Left colon (tissue), 2 donors: ENCODE data around the gene DHRS2. TPM values are rescaled to one million over a fixed set of nuclear protein-coding genes. Genes with fewer than 3 reads are reported as not detected.

Experiments
- ATAC-seq: fragments of 200-7000 bp; cut with Tn5 transposase; one replicate; pipeline ENCODE4 v1.9.1; 2020; ENCODE audit warnings: mild to moderate bottlenecking, moderate library complexity
- DNase-seq, 2 donors: peaks; one replicate each; pipeline ENCODE4 v3.0.0-alpha.2; 2020
- intact Hi-C, 2 donors: fragments of 100-400 bp; cut with DNase I in 1 of 2; cut with micrococcal nuclease in 1 of 2; formaldehyde crosslinking; loops; one replicate each; pipeline versions ENCODE4 v1.11.2 to v1.14.0; 2022; cut with DNase I, micrococcal nuclease
- total RNA-seq, 2 donors: library from RNA; stranded (reverse); fragmentation: NEBNext Ultra II Directional; extraction: Animal tissue kit (Norgen Biotek cat#: 25700); gene quantifications; one replicate each; pipeline ENCODE4 v1.2.1, GENCODE V29; 2021
- donor health status: DM: no; HTN: no; CAD: no.
- donor health status: DM: yes; HTN: yes; CAD: no.

Gene DHRS2
- total RNA-seq, 2 donors from 2014 or later: 0.22 to 0.34 TPM

DNA sequence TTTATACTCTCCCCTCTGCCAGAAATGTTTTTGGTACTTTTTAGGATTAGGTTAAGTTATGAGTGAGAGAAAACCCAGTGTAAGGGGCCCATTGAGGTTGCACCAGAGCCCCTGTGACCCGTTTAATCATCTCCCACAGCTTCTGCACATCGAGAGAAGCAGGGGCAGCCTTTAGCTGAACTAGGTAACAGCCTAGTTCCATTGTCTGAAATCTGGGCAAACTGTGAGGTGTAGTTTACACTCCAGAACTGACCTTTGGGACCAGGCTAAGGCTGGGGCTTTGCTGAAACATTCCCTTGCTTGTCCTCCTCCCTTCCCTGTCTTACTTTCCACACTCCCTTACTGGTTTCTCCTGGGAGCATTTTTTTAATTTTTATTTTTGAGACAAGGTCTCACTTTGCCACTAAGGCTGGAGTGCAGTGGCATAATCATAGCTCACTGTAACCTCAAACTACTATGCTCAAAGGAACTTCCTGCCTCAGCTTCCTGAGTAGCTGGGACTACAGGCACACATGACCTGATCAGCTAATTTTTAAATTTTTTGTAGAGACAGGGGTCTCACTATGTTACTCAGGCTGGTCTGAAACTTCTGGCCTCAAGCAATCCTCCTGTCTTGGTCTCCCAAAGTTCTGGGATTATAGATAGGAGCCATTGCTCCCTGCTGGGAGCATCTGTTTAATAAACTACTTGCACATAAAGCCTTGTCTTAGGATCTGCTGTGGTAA, 25.9 kb upstream of the DHRS2 start:
- intact Hi-C loops: no loop called here
- peak; percentile 53 for ATAC-seq
- DNase-seq: no peak

- ATAC-seq: no peak
Observed at GRCh38 chr14:23610815-23611289, 25.3 kb upstream of the DHRS2 start.

DNA sequence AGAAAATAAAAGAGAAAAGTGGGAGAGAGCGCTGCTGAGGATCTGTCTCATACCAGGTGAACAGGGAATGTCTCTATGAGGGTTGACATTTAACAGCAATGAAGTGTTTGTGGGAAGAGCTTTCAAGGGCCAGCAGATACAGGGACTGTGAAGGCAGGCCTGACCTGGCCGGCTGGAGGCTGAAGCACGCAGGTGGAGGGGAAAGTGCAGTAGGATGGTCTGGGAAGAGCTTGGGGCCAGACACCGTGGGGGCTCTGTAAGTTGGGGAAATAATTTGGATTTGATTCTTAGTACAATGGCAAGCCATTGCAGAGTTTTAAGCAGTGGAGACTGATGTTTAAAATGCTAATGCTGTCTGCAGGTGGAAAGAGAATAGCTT, 23.8 kb upstream of the DHRS2 start:
- no peak for ATAC-seq
- intact Hi-C loops: no loop called here
- no peak for DNase-seq

More at GRCh38 chr14:23610815-23611289, 25.3 kb upstream of the DHRS2 start:
- intact Hi-C loops: no loop called here
- DNase-seq: no peak

DNA sequence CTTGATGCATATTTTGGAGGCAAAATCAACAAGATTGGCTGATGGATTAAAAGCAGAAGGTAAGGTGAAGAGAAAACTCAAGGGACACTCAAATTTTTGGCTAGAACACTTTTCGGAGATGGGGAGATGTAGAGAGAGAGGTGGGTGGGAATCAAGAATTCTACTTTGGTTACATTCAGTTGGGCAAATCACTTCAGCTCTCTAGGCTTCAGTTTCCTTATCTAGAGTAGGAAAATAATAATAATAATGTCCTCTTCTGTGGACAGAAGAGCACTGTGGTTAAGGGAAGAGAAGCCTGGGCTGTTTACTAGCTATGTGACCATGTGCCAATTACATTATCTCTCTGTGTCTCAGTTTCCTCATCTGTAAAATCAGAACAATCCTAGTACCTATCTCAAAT, 23.4 kb upstream of the DHRS2 start:
- no peak for DNase-seq
- intact Hi-C loops: no loop called here
- ATAC-seq: no peak

DNA sequence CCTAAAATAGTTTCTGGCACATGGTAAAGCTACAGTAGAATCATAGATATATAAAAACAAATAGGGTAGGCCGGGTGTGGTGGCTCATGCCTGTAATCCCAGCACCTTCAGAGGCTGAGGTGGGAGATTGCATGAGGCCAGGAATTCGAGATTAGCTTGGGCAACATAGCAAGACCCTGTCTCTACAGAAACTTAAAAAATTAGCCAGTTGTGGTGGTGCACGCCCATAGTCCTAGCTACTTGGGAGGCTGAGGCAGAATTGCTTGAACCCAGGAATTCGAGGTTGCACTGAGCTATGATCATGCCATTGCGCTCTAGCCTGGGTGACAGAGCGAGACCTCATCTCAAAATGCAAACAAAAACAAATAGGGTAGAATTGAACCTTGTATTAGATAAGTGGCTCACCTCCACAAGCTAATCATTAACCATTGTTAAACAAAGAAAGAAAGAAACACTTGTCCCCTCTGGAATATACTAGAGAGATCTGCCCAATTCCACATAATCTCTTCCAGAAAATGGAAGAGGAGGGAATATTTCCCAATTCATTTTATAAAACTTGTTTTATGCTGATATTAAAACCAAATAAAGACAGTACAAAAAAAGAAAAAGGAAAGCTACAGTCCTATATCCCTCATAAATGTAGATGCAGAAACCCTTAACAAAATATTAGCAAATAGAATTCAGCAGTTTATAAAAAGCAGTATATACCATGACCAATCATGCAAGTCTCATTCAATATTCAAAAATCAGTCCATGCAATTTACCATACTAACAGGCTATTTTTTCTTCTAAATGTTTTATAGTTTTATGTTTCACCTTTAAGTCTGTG, 22.7 kb upstream of the DHRS2 start:
- DNase-seq: no peak
- intact Hi-C loops: no loop called here
- ATAC-seq: peak; percentile 59

DNA sequence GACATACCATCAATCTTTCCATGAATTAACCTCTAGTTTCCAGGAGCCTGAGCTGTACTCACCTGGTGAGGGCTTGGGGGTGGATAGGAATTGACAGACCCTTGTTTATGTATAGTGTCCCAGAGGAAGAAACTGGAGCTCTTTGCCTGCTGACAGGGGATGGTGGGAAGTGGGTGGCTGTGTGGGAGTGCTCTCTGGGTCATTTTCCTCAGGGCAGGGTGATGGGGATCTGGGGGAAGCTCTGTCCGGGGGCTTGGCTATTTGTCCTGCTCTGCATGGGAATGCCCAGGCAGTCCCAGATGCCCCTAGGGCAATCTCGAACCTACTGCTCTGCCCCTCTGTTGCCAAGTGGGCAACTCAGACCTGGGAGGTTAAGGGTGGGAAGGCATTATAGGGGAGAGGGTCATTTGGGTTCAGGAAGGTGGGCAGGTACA, 21.8 kb upstream of the DHRS2 start:
- DNase-seq (no peak), ATAC-seq (no peak)
- intact Hi-C loops: no loop called here

- ATAC-seq (no peak), DNase-seq (no peak)
- intact Hi-C loops: no loop called here
Observed at GRCh38 chr14:23615856-23616255, 20.3 kb upstream of the DHRS2 start.

DNA sequence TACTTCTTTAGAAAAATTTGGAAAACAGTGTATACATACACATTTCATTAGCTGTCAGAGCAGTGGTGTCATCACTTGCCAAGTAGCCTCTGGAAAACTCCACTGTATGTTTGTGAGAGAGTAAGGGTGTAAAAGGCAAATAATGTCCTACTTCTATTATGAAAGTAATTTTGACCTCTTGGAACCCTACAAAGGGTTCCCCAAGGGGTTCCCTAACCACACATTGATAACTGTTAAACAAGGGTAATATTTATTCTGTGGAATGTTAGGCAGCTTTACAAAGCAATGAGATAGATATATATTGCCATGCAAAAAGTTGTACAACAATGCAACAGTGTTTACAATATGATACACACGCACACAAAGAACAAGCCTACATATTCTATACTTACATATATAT, 18.6 kb upstream of the DHRS2 start:
- ATAC-seq: no peak
- DNase-seq: no peak
- intact Hi-C loops: no loop called here

DNA sequence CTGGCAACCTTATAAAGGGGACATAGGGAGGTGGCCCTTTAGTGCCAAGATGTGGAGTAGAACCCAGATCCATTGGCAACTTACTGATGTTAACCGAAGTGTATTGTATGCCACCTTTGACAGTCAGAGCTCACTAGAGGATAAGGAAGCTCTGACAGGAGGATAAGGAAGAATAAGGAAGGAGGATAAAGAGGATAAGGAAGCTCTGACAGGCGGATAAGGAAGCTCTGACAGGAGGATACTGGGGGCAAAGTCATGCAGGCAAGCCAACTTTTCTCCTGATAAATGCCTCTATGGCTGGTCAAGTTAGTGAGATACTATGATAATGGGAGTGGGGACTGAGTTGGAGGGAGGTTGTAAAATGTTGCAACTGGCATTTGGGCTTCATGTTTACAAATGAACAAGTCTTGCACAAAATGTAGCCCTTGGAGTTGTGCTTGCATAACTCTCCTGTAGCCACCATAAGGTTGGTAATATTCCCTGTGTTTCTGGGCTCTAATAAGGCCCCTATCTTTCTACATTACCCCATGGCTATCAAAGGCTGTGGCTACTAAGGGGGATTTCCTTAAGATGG, 17.7 kb upstream of the DHRS2 start:
- intact Hi-C loops: no loop called here
- no peak for DNase-seq

GRCh38 chr14:23620177-23620702, 15.9 kb upstream of the DHRS2 start:
- DNase-seq: no peak
- no peak for ATAC-seq
- intact Hi-C loops: no loop called here

More for the DNA sequence above, 17.7 kb upstream of the DHRS2 start:
- ATAC-seq: peak; percentile 74

DNA sequence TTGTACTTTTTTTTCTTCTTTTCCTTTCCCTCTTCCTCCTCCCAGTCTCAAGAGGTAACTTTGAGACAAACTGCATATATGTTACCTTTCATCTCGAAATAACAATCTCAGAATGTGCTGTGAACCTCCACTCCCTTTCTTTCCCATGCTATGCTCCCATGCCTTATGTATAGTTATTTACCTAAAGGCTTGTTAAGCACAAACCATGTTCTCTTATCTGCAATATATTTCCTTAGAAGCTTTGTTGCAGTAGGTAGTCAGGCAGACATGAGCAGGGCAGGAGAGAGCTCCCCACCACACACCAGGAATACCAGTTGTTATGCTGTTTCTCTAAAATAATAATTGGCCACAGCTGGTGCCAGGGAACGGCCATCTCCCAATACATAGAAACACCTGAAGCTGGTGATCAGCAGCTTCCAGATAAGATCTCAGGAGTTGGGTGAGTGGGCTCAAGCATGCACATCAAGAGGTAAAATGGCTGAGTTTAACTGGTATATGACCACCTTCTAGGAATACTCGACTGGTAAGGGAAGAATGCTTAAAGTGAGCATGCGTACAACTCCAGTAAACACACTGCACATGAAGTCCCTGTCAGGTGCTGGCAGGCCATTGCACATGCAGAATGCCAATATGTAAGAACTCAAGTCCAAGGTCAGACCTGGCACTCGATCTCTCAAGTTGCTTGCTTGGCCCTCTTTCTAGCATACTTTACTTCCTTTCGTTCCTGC, 14.8 kb upstream of the DHRS2 start:
- ATAC-seq (peak; percentile 73), DNase-seq (no peak)
- intact Hi-C loops: no loop called here

GRCh38 chr14:23621932-23622730, 14.0 kb upstream of the DHRS2 start:
- DNase-seq: no peak
- intact Hi-C loops: no loop called here
- no peak for ATAC-seq

GRCh38 chr14:23622990-23623389, 13.2 kb upstream of the DHRS2 start:
- ATAC-seq: no peak
- intact Hi-C loops: no loop called here
- no peak for DNase-seq

DNA sequence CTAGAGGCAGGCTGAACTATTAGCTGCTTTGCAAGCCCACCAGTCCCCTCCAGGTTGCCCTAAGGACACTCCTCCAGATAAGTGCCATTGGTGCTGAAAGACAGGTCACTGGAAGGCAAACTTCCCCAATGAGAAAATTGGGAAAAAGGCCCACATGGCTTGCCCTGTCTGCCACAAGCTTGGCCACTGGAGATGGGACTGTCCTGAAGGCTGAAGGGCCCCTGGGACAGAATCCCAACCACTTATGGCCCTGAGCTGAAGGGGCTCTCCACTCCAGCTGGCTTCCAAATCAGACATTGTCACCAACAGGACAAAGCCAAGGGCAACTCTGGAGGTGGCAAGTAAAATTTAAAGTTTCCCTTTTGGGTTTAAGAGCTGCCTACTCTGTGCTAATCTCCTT, 12.2 kb upstream of the DHRS2 start:
- intact Hi-C loops: no loop called here
- ATAC-seq: no peak
- no peak for DNase-seq

DNA sequence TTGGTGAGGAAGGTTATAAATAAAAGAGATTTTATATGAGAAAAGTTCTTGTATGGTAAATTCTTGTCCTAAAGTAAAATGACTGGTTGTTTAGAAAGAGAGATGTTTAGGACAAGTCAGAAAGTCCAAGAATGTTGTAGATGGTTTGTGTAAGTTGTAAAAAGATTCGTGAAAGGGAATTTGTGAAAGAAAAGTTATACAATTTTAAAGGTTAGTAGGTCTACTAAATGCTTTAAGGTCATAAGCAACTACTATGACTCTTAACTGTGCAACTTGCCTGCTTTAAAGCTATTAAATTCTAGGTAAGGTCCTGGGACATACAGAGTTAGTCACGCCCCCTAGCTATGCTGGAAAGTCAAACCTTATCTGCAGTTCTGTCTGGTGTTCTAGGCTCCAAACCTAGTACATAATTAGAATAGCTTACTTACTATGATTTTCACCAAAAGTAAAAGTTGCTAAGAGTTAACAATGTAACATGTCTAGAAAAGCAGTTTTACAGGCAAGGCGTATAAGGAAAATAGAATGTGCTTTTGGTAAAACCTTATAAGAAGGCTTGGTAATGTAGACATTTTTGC, 11.2 kb upstream of the DHRS2 start:
- no peak for DNase-seq
- intact Hi-C loops: no loop called here
- ATAC-seq: no peak

- ATAC-seq (no peak), DNase-seq (no peak)
- intact Hi-C loops: no loop called here
Observed at GRCh38 chr14:23626946-23627345, 9.2 kb upstream of the DHRS2 start.

- ATAC-seq (no peak), DNase-seq (no peak)
- intact Hi-C loops: no loop called here
Observed at GRCh38 chr14:23627961-23628360, 8.2 kb upstream of the DHRS2 start.

DNA sequence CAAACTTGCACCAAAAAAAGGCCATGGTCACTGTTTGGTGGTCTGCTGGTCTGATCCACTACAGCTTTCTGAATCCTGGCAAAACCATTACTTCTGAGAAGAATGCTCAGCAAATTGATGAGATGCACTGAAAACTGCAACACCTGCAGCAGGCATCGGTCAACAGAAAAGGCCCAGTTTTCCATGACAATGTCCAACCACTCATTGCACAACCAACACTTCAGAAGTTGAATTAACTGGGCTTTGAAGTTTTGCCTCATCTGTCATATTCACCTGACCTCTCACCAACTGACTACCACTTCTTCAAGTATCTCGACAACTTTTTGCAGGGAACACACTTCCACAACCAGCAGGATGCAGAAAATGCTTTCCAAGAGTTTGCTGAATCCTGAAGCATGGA, 7.0 kb upstream of the DHRS2 start:
- ATAC-seq (no peak), DNase-seq (no peak)
- intact Hi-C loops: no loop called here
